H54 (cell line): ENCODE measurements around the gene CHD3.
"Not testable (repeated sequence)": the region's sequence is repeated elsewhere in the genome, so short reads cannot be mapped to it uniquely, and the experiment has no call there.

ENCODE experiments used
- DNase-seq: peaks from one replicate; pipeline ENCODE4 v3.0.0; 2011; ENCODE audit warnings: low spot score, mixed read lengths; ENCODE audit not compliant: insufficient read length
- FAIRE-seq: peaks from 3 replicates; lab custom pipeline; 2011; peaks lifted over from hg19 to GRCh38; lab: Jason Lieb, UNC
- POLR2A ChIP-seq: IDR thresholded peaks from 2 replicates; pipeline ENCODE4 v1.6.1; 2011; ENCODE audit warnings: low read depth, mild to moderate bottlenecking, low read length

CHD3 gene

GRCh38 chr17:7854078-7854777, 34.4 kb upstream of the CHD3 start:
- DNase-seq (no peak), FAIRE-seq (no peak)
- no peak for TF ChIP-seq POLR2A

DNA sequence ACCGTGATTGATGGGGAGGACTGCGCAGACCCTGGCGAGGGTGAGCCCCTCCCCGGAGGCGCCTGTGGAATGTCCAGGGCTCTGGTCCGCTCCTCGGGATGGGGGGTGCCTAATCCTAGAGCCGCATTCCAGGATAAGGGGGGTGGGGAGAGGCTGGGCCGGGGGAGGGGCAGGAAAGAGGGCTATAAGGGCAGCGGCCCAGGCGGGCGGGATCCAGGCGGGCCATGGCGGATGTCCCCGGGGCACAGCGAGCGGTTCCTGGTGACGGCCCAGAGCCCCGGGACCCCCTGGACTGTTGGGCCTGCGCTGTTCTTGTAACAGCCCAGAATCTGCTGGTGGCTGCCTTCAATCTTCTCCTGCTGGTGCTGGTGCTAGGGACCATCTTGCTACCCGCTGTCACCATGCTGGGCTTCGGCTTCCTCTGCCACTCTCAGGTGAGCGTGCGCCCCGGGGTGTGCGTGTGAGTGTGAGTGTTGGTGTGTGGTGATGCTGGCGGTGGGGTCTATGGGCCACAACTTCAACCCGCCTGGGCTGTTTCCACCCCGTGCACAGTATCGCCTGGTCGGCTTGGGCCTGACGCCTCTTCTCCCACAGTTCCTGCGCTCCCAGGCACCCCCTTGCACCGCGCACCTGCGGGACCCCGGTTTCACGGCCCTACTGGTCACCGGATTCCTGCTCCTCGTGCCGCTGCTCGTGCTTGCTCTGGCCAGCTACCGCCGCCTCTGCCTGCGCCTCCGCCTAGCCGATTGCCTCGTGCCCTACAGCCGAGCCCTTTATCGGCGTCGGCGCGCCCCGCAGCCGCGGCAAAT, 33.5 kb upstream of the CHD3 start, which contains the start of gene TMEM88:
TMEM88 (plus strand) TSS at position 216 of the 809 bp plus-strand sequence; CDS start at position 225, 9 bp downstream.
- TF ChIP-seq POLR2A = no peak
- FAIRE-seq (no peak), DNase-seq (no peak)

- no peak for FAIRE-seq
- DNase-seq = no peak
- TF ChIP-seq POLR2A = no peak
Observed at GRCh38 chr17:7855660-7856010, 33.0 kb upstream of the CHD3 start.

DNA sequence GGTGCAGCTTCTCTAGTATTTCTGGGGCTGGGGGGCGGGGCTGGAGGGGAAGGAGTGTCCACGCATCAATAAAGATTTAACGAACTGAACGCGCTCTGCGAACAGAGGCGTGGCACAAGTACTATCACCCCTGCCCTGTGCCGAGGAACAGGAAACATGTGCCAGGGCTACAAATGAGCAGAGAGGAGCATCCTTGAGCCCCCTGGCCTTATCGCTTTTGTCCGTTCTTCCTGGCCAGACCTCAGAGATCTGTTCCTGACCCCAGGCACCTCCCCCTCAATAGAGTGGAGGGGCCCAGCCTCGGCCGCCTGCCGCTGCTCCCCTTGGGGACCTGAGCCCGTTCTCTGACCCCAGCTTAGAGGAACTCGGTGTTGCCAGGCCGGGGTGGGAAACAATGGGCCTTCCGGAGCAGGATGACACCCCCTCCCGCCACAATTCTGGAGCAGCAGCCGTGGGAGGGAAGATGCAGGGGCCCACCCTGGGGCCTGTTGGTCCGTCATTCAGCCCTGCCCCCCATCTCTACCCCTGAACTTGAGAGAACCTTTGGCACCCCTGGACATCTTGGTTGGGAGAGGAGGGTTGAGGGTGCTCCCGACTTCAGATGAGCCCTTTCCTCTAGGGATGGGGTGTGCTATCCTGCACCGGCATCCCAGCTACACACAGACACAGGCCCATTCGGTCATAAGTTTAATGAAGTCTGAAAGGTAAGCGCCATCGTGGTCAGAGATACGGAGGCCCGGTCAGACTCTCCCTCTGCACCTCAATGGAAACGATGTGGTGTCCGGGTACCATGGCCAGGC, 32.4 kb upstream of the CHD3 start:
- FAIRE-seq (no peak), DNase-seq (no peak)
- no peak for TF ChIP-seq POLR2A

- FAIRE-seq (peak; percentile 82), DNase-seq (peak; percentile 89)
- peak; percentile 70 for TF ChIP-seq POLR2A
Observed at GRCh38 chr17:7856811-7857712, 31.5 kb upstream of the CHD3 start, which contains the start of gene NAA38. Gene NAA38 (minus strand): TSS chr17:7857559. CDS start chr17:7857463, 96 bp downstream.

GRCh38 chr17:7857713-7858521, 30.7 kb upstream of the CHD3 start, which contains the start of gene CYB5D1:
Gene CYB5D1 (plus strand): TSS chr17:7858003. CDS start chr17:7858135, 132 bp downstream.
- DNase-seq (peak; percentile 70), FAIRE-seq (no peak)
- TF ChIP-seq POLR2A = no peak; the same call in 1 of the 2 replicates

- DNase-seq (no peak), FAIRE-seq (no peak)
- TF ChIP-seq POLR2A = no peak
Observed at GRCh38 chr17:7858522-7858810, 30.1 kb upstream of the CHD3 start.

DNA sequence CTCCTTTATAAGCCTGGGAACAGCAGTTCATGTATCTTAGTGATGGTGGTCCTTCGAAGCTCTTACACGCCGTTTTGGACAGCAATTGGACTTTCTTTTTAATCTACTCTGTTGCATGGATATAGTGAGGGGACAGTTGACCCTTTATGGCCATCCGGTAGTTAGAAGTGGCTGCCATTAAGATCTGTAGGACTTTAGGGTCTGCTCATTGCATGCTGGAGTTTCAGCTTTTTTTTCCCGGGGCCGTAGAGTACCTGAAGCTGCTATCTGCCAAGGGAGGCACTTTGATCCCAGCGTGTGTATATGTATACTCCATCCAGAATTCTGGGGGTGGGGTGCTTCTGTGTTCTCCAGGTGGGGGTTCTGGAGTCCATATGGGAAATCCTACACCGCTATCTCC, 29.6 kb upstream of the CHD3 start:
- FAIRE-seq (no peak), DNase-seq (no peak)
- no peak for TF ChIP-seq POLR2A

GRCh38 chr17:7862692-7863437, 25.7 kb upstream of the CHD3 start:
- FAIRE-seq (no peak), DNase-seq (peak; percentile 47)
- no peak for TF ChIP-seq POLR2A

GRCh38 chr17:7864384-7864783, 24.2 kb upstream of the CHD3 start:
- not testable (repeated sequence) for DNase-seq, FAIRE-seq

- TF ChIP-seq POLR2A = no peak
- FAIRE-seq = no peak
- DNase-seq = no peak
Observed at GRCh38 chr17:7864995-7865650, 23.5 kb upstream of the CHD3 start.
